NCI-H1105 treated with DMSO at 0.1 percent for 48 hours (cell line): ENCODE measurements around the gene MREG.
"Not testable (repeated sequence)": the region's sequence is repeated elsewhere in the genome, so short reads cannot be mapped to it uniquely, and the experiment has no call there.

Experiments
- DNase-seq: peaks from one replicate; lab custom pipeline; 2025; lab: John Stamatoyannopoulos, UW

MREG gene

DNA sequence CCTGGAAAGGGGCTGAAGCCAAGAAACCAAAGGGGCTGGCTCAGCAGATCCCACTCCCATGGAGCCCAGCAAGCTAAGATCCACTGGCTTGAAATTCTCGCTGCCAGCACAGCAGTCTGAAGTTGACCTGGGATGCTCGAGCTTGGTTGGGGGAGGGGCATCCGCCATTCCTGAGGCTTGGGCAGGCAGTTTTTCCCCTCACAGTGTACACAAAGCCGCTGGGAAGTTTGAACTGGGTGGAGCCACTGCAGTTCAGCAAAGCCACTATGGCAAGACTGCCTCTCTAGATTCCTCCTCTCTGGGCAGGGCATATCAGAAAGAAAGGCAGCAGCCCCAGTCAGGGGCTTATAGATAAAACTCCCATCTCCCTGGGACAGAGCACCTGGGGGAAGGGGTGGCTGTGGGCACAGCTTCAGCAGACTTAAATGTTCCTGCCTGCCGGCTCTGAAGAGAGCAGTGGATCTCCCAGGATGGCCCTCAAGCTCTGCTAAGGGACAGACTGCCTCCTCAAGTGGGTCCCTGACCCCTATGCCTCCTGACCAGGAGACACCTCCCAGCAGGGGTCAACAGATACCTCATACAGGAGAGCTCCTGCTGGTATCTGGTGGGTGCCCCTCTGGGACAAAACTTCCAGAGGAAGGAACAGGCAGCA, 24.7 kb downstream of the MREG start:
- DNase-seq: not testable (repeated sequence)

DNA sequence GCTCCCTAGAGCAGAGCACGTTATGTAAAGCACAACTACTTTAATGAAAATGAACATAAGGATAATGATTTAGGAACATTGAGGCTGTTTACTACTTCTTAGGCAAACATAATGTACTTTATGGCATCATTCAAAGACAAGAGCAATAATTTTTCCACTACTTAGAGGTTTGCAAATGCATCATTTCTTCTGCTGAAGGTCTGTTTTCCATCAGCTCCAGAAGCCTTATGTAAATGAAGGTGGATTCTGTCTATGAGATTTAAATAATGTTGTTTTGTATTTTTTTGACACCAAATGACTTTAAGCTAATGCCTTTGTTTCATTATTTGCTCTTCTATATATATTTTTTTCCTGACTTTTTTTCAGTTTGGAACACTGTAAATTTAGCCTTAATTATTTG, 28.1 kb downstream of the MREG start:
- DNase-seq: no peak

DNA sequence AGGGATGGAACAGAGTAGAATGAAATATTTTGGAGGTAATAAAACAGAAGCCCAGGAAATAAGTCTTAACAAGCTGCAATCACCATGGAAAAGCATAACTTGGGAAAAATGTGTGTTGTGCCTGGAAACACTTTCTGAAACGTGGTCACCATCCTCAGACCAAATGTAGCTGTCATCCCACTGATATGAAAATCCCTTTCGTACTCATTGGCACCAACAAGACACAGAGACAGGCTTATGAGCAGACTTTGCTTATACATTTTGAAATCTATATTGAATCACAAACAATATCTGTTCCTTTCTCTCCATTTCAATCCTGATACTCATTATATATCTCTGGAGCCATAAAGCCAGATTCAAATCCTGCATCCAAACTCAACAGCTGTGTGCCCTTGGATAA, 28.7 kb downstream of the MREG start:
- no peak for DNase-seq

DNA sequence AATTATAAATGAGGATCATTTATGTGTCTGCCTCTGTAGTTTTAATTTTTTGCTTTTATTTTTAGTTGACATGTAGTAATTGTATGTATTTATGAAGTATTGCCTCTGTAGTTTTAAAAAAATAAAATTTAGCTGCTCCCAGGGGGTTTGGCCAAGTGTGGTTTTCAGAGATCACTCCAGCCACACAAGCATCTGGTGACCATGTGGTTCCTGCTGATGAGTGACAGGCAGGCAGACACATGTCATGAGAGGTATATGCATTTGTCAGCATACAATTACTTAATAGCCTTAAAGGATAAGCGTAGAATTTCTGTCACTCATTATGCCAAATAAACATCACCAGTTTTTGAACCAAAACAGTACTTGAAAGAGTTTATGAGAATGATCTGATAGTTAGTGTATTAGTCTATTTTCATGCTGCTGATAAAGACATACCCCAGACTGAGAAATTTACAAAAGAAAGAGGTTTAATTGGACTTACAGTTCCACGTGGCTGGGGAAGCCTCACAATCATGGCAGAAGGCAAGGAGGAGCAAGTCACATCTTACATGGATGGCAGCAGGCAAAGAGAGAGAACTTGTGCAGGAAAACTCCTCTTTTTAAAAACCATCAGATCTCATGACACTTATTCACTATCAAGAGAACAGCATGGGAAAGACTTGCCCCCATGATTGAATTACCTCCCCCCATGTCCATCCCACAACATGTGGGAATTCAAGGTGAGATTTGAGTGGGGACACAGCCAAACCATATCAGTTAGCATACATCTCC, 29.6 kb downstream of the MREG start:
- DNase-seq: no peak

DNA sequence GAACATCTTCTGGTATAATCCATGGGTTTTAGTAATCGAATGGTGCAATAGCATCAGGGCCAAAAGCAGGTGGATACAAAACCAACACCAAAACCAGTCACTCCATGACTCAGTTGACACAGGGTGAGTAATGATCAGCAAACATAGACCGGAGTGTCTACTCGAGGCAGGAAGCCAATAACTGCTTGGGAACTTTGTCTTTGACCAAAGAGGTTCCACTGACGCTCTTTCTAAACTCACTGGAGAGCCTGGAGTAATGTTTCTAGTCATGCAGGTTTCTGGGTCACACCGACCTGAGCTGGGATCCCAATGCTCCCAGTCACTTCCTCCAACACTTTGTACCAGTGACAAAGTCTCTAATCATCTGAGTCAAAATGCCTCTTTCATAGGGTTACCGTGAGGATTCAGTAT, 30.9 kb downstream of the MREG start:
- no peak for DNase-seq

DNA sequence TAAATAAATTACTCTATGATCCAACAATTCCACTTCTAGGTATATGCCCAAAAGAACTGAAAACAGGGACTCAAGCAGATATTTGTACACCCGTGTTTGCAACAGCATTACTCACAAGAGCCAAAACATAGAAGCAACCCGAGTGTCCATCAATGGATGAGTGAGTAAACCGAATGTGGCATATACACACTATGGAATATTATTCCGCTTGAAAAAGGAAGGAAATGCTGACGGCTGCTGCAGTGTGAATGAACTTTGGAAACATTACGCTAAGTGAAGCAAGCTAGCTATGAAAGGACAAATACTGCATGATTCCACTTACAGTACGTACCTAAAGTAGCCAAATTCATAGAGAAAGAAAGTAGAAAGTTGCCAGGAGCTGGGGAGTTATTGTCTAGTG, 32.2 kb downstream of the MREG start:
- no peak for DNase-seq

DNA sequence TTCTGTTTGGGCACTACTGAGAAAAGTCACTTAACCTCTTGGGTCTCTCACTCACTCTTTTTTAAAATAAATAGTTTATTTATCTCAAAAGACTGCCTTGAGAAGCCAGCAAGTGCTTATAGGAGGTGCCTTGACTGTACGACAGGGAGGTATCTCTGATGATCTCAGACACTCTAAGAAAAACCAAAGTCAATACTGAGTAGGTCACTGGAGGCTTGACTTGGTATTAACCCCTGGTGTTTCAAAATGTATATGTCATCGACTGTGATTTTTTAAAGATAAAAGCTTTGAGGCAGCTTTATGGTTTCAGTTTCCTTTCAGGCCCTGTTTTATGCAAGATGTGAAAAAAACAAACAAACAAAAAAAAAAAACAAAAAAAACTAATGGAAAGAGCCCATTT, 33.7 kb downstream of the MREG start:
- no peak for DNase-seq

DNA sequence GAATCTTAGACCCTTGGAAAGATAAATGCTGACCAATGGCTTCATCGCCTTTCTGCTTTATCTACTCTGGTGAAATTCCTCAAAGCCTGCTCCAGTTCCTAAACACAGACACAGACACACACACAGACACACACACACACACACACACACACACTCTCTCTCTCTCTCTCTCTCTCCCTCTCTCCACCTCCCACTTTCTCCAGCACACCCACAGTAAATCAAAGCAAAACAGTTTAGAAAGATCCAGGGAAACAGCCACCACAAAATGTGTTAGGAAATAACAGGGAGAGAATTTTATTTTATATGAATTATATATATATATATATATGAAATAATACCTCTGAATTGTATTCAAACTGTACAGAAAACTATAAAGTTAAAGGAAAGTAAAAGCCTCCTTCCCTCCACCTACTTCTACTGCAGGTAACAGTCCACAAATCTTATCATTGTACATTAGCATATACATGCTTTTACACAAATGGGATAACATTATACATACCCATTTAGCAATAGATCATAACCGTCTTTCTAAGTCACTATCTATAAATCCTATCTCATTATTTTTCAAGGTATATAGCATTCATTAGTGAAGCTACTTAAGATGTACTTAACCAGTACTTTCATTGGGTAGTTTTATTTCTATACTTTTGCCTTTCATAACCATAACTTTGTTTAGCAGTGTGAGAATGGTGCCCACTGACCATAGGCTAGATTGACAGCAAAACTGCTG, 38.5 kb downstream of the MREG start:
- DNase-seq: no peak

DNA sequence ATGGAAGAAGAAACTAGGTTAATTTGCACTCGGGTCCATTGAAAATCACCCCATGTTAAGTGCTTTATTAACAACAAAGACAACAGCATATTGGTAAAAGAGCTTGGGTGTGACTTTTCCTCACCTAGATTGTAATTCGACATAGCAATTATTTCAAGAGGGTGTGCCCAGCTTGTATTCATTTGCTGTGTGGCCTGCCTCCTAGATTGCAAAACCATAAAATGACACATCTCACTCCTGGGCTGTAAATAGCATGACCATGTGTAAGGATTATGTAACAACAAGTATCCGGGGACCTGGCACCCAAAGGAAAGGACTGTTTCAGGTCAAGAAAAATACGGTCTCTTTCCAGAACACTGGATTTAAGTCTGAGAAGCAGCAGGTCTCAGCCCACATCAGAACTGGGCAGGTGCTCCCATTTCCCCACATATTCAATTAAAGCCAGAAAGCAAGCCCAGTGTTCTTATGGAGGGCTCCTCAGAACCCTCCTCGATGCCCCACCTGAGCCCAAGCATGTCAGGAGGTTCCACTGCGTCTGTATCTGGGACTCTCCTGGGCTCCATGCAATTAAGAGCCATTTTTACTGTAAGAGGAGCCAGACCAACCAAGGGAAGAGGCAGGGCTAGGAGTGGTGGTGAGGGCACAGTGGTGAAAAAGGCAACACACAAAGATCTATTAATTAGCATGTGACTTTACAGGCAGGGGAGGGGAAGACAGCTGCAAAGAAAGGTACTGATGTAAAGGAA, 39.2 kb downstream of the MREG start:
- DNase-seq: no peak

DNA sequence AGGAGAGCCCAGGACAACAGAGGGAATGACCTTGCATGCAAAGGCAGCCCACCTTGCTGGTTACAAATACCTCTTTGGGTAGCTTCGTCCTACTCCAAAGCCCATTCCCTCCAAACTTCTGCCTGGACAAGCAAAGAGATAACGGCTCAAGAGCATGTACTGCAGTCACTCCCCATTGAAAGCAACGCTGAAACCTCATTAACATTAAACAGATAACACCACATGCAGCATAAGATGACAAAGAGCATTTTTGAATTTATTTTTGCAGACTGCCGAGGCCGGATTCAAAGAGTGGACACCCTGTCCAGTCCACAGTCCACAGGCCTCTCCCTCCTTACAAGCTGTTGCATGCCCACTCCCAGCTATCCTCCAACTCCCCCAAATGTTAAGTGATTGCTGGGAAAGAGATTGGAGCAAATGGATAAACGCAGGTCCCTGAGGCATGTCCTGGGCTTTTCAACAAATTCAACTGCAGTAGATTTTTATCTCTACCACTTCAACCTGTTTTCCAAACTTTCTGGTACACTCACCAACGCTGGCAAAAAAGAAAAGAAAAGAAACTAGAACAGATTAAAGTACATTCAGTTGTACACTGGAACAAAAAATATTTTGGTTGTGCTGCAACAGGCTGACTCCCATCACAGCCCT, 40.1 kb downstream of the MREG start:
- no peak for DNase-seq

DNA sequence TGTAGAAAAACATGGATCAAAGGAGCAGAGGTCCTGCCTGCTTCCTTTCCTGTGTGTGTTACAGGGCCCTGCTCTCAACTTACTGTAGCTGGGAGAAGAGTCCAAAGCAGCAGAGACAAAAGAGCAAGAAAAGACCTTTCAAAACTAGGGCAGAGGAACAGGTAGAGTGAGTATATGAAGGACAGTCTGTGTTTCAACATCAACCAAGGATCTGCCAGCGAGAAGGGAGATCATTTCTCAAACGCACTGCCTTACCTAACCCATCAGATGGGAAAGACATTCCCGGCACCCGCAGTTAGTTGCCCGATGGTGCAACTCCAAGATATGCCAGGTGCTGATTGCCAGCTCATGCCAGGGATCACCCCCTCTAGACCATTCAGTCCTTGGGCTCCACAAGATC, 41.7 kb downstream of the MREG start:
- DNase-seq: no peak

DNA sequence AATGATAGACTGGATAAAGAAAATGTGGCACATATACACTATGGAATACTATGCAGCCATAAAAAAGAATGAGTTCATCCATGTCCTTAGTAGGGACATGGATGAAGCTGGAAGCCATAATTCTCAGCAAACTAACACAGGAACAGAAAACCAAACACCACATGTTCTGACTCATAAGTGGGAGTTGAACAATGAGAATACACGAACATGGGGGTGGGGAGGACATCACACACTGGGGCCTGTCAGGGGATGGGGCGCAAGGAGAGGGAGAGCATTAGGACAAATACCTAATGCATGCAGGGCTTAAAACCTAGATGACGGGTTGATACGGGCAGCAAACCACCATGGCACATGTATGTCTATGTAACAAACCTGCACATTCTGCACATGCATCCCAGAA, 42.5 kb downstream of the MREG start:
- DNase-seq: not testable (repeated sequence)

DNA sequence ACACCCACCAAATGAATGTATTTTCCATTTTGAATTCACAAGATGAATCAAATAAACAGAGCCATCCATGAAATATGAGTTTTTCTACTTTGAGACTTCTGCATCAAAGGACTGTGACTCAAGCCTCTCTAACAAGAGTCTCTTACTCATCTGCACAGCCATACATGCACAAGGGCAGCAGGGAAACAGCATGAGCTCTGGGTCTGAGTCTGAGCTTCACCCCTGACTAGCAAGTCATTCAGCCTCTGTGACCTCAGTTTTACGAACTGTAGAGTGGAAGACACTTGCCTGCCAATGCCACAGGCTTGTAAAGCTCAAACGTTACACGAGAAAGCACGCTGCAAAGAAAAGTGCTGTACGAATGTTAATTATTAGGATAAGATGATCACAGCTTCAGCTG, 42.9 kb downstream of the MREG start:
- DNase-seq: no peak

DNA sequence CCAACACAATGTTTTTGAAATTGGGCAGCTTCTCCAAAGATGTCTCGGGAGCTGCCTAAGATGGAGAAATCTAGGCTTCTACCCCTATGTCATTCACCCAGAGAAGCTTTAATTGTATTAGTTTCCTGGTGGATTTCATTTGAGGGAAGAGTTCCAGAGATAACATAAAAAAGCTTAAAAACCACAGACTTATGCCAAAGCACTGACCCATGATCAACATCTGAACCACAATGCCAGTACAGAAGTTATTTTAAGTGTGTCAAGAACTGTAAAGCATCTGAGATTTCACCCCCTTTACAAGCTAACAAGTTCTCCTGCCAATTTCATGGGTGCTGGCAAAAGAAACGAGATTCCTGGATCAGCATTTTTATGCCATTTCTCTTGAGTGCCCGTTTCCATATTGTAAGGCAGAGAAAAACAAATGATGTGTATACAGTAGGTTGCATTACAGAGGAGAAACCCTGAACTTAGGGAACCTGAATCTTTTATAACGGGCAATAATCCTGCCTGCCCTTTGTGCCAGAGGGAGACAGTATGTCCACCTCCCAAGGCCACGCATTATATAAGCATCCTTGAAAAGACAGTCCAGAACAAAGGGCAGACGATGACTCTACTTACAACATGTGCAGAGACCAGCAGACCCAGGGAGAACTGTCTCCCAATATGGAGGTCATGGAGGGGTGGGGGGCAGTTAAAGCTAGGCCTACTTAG, 44.1 kb downstream of the MREG start:
- no peak for DNase-seq

DNA sequence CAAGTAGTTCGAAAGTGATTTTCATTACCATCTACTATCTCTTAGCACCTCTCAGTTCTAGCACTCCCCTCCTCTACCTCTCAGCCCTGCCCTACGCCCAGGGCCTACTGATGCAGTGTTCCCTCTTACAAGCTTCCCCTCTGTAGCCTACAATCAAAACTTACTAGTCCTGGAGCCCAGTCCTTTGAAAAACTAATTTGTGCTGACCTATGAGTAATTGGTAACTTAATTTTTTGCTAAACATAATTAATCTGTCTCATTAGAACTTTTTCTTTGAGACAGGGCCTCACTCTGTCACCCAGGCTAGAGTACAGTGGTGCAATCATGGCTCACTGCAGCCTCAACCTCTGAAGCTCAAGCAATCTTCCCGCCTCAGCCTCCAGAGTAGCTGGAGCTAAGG, 44.9 kb downstream of the MREG start:
- DNase-seq: no peak

DNA sequence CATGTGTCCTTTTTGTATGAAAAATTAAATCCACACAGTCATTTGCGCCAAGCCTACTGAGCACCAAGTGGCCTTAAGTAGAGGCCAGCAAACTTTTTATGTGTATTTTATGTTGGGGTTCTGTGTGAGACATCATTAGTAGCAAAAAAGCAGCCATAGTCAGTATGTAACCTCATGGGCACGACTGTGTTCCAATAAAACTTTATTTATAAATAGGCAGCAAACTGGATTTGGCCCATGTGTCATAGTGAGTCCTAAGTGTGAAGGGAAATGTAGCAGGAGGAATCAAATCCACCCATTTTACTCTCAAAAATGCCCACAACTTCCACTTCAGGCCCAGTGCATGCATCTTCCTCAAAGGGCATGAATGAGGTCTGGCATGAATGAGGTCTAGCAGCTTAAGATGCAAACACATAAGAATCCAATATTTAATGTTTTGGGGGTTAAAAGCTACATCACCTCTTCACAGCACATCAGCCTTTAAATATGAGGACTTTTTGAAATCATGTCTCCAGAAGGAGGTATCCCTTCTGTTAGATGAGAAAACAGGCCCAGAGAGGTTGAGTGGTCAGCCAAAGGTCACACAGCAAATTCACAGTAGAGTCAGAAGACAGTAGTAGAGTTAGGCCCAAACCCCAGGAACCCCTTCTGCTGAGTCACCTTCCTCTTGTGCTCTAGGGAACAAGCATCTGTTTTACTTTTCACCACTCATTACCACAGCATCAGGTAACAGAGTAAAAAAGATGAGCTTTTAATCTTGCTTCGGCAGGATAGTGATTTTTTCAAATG, 45.6 kb downstream of the MREG start:
- no peak for DNase-seq

DNA sequence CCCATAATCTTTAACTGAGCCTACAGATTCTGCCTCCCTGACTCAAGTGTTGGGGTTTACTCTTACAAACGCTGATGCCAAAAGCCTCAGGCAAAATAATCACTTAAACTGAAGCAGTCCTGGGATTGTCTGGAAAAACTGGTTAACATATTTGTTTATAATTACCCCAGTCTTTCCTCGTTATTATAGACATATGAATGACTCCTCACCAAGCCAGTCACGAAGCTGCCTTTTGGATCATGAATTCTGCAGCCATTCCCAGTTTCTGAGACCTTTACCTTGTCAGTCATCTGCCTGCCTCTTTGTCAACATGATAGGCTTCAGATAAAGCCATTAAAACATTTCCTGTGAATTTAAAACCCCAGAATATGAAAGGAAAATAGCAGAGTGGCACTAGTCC, 46.4 kb downstream of the MREG start:
- peak; percentile 6 for DNase-seq

DNA sequence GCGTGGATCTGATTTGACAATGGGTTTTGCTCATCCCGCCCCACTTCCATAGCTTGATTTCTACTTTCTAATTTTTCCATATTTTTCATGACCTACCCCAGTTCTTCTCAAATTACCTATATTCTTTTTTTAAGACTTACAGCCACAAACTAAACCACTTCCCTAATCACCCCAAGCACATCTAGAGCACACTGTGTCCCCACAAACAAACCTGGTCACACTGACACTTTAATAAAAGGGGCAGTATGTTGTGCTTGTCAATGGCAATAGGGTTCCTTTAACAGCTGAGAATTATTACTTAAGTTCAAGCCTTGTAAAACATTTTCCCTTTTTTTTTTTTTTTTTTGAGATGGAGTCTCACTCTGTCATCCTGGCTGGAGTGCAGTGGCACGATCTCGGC, 47.1 kb downstream of the MREG start:
- DNase-seq: no peak

DNA sequence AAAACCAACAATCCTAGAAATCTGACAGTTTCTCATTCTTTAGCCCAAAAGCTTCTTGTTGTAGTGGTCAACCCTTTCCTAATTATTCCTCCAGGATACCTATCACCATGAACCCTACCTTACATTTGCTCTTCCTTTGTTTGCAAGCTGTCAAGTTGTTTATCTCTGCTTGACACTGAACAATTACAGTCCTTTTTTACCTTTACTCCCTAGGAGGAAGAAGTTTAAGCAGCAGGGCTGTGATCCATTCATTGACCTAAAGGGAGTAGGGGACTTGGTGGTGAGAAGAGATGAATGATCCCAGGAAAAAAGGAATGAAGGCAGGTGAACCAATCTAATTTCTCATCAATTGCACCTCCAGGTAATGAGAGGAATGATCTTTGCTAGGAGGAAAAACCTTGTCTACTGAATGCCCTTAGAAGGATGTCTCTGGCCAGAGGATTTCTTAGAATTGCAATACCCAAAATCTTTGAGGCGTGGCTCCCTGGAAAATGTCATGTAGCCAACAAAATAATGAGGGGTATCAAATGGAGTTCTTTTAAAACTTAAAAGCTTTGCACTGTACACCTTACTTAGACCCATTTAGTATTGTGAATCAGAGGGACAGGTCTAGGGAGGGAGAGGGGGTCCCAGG, 47.7 kb downstream of the MREG start:
- no peak for DNase-seq

DNA sequence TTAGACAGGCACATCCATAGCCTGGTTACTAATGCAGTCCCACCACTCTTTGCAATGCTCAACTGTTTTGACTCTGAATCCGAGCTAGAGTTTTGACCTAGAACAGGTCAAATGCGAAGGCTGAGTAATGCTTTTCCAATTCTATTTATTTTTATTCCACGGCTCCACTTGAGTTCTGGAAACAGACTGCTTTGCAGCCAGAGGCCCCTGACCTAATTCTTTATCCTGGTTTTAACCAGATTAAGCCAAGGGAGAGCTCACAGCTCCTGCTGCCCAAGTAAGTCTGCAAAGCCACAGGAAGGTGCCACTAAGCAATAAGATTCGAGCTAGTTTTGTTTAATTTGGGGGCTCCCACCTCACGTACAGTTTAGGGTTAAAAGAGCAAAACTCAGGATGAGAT, 51.4 kb downstream of the MREG start:
- no peak for DNase-seq
